Ovary (tissue), 3 donors: ENCODE measurements around the gene ATP6V1F.

ENCODE experiments used
- EP300 ChIP-seq: sonication (generic); formaldehyde crosslinking; IDR thresholded peaks from one replicate; pipeline ENCODE4 v1.6.1; 2017; ENCODE audit warnings: antibody characterized with exemption
- TF ChIP-seq, protein P1 (sequence below), 3 donors: fragments of 450-650 bp in 2 of 3; fragments of 200-600 bp in 1 of 3; IDR thresholded peaks; one replicate each; pipeline versions ENCODE4 v1.5.1 to v1.8.0; 2016 to 2022; ENCODE audit warnings: antibody characterized with exemption in 3 of 3, mild to moderate bottlenecking in 1 of 3
- donor health status: DM: no; HTN: no; CAD: no.

DNA sequence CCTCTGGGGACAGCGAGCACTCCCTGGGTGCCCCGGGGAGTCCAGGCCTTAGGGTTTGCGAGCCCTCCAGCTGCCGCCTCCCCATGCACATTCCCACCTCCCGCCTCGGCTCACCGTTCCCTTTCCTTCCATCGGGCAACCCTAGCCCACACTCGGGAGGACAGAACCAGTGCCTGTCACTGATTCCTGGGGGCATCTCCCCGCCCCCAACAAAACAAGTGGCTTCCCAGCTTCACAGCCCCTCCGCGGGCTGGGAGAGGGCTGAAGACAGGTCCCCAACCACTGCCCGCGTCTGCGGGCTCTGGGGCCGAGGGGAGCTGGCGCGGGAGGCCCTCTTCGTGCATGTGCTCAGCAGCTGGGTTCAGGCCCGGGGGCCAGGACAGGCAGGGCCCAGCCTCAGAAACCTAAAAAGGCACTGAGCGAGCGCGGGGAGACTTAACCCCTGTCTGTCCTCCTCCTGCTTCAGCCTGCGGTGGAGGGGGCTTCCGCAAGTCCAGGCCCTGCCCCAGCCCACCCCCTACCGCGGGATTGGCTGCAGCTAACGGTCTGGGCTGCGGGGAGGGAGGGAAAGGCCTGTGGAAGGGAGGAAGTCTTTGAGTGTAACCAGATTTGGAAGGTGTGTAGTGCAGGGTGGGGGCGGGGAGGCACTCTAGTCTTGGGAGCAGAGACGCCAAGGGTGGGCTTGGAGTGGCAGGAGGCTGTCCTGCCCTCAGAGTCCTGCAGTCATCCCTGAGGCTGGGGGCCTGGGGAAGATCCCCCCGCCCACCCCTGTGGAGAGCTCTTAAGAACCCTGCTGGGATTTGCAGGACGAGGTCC, 31.3 kb upstream of the ATP6V1F start:
- TF ChIP-seq, protein P1, sequence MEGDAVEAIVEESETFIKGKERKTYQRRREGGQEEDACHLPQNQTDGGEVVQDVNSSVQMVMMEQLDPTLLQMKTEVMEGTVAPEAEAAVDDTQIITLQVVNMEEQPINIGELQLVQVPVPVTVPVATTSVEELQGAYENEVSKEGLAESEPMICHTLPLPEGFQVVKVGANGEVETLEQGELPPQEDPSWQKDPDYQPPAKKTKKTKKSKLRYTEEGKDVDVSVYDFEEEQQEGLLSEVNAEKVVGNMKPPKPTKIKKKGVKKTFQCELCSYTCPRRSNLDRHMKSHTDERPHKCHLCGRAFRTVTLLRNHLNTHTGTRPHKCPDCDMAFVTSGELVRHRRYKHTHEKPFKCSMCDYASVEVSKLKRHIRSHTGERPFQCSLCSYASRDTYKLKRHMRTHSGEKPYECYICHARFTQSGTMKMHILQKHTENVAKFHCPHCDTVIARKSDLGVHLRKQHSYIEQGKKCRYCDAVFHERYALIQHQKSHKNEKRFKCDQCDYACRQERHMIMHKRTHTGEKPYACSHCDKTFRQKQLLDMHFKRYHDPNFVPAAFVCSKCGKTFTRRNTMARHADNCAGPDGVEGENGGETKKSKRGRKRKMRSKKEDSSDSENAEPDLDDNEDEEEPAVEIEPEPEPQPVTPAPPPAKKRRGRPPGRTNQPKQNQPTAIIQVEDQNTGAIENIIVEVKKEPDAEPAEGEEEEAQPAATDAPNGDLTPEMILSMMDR (IDR thresholded peaks at IDR 0.05): no peak
- TF ChIP-seq EP300: no peak
